ENCODE measurements around the gene CDK11B.

The CDK11B gene

GRCh38 chr1:1670866-1671265, 12.1 kb upstream of the CDK11B start:
- Histone ChIP-seq H3K23ac (ENCODE audit: low read length) (no peak overlapping the region), H3K36me3 (ENCODE audit: control insufficient read depth in 1 of 2, insufficient read depth in 2 of 2, low read length in 2 of 2) (peaks cover 46 to 51% of the 10 kb centered on the region in 2 experiments), H3K9ac (ENCODE audit: low read length) (no peak overlapping the region), H2BK5ac (ENCODE audit: low read depth, low read length, poor library complexity) (no peak overlapping the region), H2BK12ac (ENCODE audit: low read length) (no peak overlapping the region), H3K27ac (ENCODE audit: low read depth, low read length) (no peak overlapping the region), H3K18ac (ENCODE audit: low read length) (no peak overlapping the region), H4K8ac (ENCODE audit: low read depth, low read length) (no peak overlapping the region), H3K27me3 (ENCODE audit: insufficient read depth, low read length) (no peaks in the 10 kb centered on the region), H2BK120ac (ENCODE audit: insufficient read depth, low read length, poor library complexity) (no peak overlapping the region), H2AK5ac (ENCODE audit: low read length) (no peak overlapping the region), H4K91ac (ENCODE audit: low read depth, low read length) (no peak overlapping the region), H3K14ac (ENCODE audit: low read length) (no peak overlapping the region), H3K9me3 (ENCODE audit: insufficient read depth, low read depth, low read length) (peaks cover 2% of the 10 kb centered on the region), H3K4me3 (ENCODE audit: low read depth, low read length) (no peak overlapping the region), H3K79me2 (ENCODE audit: control insufficient read depth, insufficient read depth, low read length, poor library complexity) (no peaks in the 10 kb centered on the region), H3K4ac (ENCODE audit: low read depth, low read length) (no peak overlapping the region), H3K4me2 (ENCODE audit: low read length) (no peak overlapping the region), H3K79me1 (ENCODE audit: low read length) (no peaks in the 10 kb centered on the region), H3K4me1 (ENCODE audit: control insufficient read depth in 1 of 2, insufficient read depth in 2 of 2, low read length in 2 of 2) (no peaks in the 10 kb centered on the region), H4K12ac (ENCODE audit: low read depth, low read length) (no peak overlapping the region), H2AFZ (ENCODE audit: insufficient read depth, low read length, poor library complexity) (no peak overlapping the region)
- no peak for DNase-seq
- WGBS (ENCODE audit: extremely low coverage, insufficient coverage, insufficient read length): no CpG with 5 or more reads among the region's 24 CpGs

- no peak overlapping the region for H2BK12ac ChIP-seq (ENCODE audit: low read length)
- no peaks in the 10 kb centered on the region for H3K79me2 ChIP-seq (ENCODE audit: control insufficient read depth, insufficient read depth, low read length, poor library complexity)
- no peaks in the 10 kb centered on the region for H3K79me1 ChIP-seq (ENCODE audit: low read length)
- H3K27ac ChIP-seq (ENCODE audit: low read depth, low read length): no peak overlapping the region
- H3K36me3 ChIP-seq (ENCODE audit: control insufficient read depth in 1 of 2, insufficient read depth in 2 of 2, low read length in 2 of 2): peaks cover 55 to 58% of the 10 kb centered on the region in 2 experiments
- no peak overlapping the region for H3K14ac ChIP-seq (ENCODE audit: low read length)
- no peak overlapping the region for H2BK120ac ChIP-seq (ENCODE audit: insufficient read depth, low read length, poor library complexity)
- no peak overlapping the region for H3K4me2 ChIP-seq (ENCODE audit: low read length)
- no peak overlapping the region for H4K91ac ChIP-seq (ENCODE audit: low read depth, low read length)
- H3K4me1 ChIP-seq (ENCODE audit: control insufficient read depth in 1 of 2, insufficient read depth in 2 of 2, low read length in 2 of 2): no peaks in the 10 kb centered on the region
- H3K18ac ChIP-seq (ENCODE audit: low read length): no peak overlapping the region
- H3K27me3 ChIP-seq (ENCODE audit: insufficient read depth, low read length): no peaks in the 10 kb centered on the region
- no CpG with 5 or more reads among the region's 43 CpGs for WGBS (ENCODE audit: extremely low coverage, insufficient coverage, insufficient read length)
- peak overlapping the region; percentile 47 for H3K4me3 ChIP-seq (ENCODE audit: low read depth, low read length)
- H2AFZ ChIP-seq (ENCODE audit: insufficient read depth, low read length, poor library complexity): no peak overlapping the region
- H2AK5ac ChIP-seq (ENCODE audit: low read length): no peak overlapping the region
- DNase-seq: no peak
- H3K9me3 ChIP-seq (ENCODE audit: insufficient read depth, low read depth, low read length): peaks cover 6% of the 10 kb centered on the region
- no peak overlapping the region for H3K9ac ChIP-seq (ENCODE audit: low read length)
- H4K12ac ChIP-seq (ENCODE audit: low read depth, low read length): no peak overlapping the region
- no peak overlapping the region for H3K23ac ChIP-seq (ENCODE audit: low read length)
- no peak overlapping the region for H4K8ac ChIP-seq (ENCODE audit: low read depth, low read length)
- no peak overlapping the region for H3K4ac ChIP-seq (ENCODE audit: low read depth, low read length)
- H2BK5ac ChIP-seq (ENCODE audit: low read depth, low read length, poor library complexity): no peak overlapping the region
These were observed 10.9 kb upstream of the CDK11B start for GRCh38 chr1:1669468-1670440.

GRCh38 chr1:1666526-1666925, 7.7 kb upstream of the CDK11B start:
- Histone ChIP-seq H3K79me2 (ENCODE audit: control insufficient read depth, insufficient read depth, low read length, poor library complexity) (no peaks in the 10 kb centered on the region), H3K79me1 (ENCODE audit: low read length) (no peaks in the 10 kb centered on the region), H3K9me3 (ENCODE audit: insufficient read depth, low read depth, low read length) (peaks cover 6% of the 10 kb centered on the region), H4K91ac (ENCODE audit: low read depth, low read length) (no peak overlapping the region), H2BK12ac (ENCODE audit: low read length) (no peak overlapping the region), H3K4me1 (ENCODE audit: control insufficient read depth in 1 of 2, insufficient read depth in 2 of 2, low read length in 2 of 2) (no peaks in the 10 kb centered on the region), H4K12ac (ENCODE audit: low read depth, low read length) (no peak overlapping the region), H3K4me2 (ENCODE audit: low read length) (no peak overlapping the region), H3K36me3 (ENCODE audit: control insufficient read depth in 1 of 2, insufficient read depth in 2 of 2, low read length in 2 of 2) (peaks cover 45 to 46% of the 10 kb centered on the region in 2 experiments), H3K4ac (ENCODE audit: low read depth, low read length) (no peak overlapping the region), H4K8ac (ENCODE audit: low read depth, low read length) (no peak overlapping the region), H3K9ac (ENCODE audit: low read length) (no peak overlapping the region), H3K4me3 (ENCODE audit: low read depth, low read length) (no peak overlapping the region), H2AFZ (ENCODE audit: insufficient read depth, low read length, poor library complexity) (no peak overlapping the region), H3K27ac (ENCODE audit: low read depth, low read length) (no peak overlapping the region), H3K14ac (ENCODE audit: low read length) (no peak overlapping the region), H3K23ac (ENCODE audit: low read length) (no peak overlapping the region), H2AK5ac (ENCODE audit: low read length) (no peak overlapping the region), H2BK120ac (ENCODE audit: insufficient read depth, low read length, poor library complexity) (no peak overlapping the region), H2BK5ac (ENCODE audit: low read depth, low read length, poor library complexity) (no peak overlapping the region), H3K18ac (ENCODE audit: low read length) (no peak overlapping the region), H3K27me3 (ENCODE audit: insufficient read depth, low read length) (no peaks in the 10 kb centered on the region)
- no peak for DNase-seq
- no CpG with 5 or more reads among the region's 15 CpGs for WGBS (ENCODE audit: extremely low coverage, insufficient coverage, insufficient read length)

- H2BK12ac ChIP-seq (ENCODE audit: low read length): no peak overlapping the region
- H3K79me1 ChIP-seq (ENCODE audit: low read length): no peaks in the 10 kb centered on the region
- H3K27ac ChIP-seq (ENCODE audit: low read depth, low read length): no peak overlapping the region
- peaks cover 4% of the 10 kb centered on the region for H3K9me3 ChIP-seq (ENCODE audit: insufficient read depth, low read depth, low read length)
- H3K4me1 ChIP-seq (ENCODE audit: control insufficient read depth in 1 of 2, insufficient read depth in 2 of 2, low read length in 2 of 2): no peaks in the 10 kb centered on the region
- no peaks in the 10 kb centered on the region for H3K79me2 ChIP-seq (ENCODE audit: control insufficient read depth, insufficient read depth, low read length, poor library complexity)
- no peak overlapping the region for H2AFZ ChIP-seq (ENCODE audit: insufficient read depth, low read length, poor library complexity)
- H3K36me3 ChIP-seq (ENCODE audit: control insufficient read depth in 1 of 2, insufficient read depth in 2 of 2, low read length in 2 of 2): peaks cover 38 to 39% of the 10 kb centered on the region in 2 experiments
- H2BK120ac ChIP-seq (ENCODE audit: insufficient read depth, low read length, poor library complexity): no peak overlapping the region
- H4K91ac ChIP-seq (ENCODE audit: low read depth, low read length): no peak overlapping the region
- no peak overlapping the region for H4K12ac ChIP-seq (ENCODE audit: low read depth, low read length)
- H3K4ac ChIP-seq (ENCODE audit: low read depth, low read length): no peak overlapping the region
- H3K4me3 ChIP-seq (ENCODE audit: low read depth, low read length): no peak overlapping the region
- H3K23ac ChIP-seq (ENCODE audit: low read length): no peak overlapping the region
- no peak overlapping the region for H2AK5ac ChIP-seq (ENCODE audit: low read length)
- H3K4me2 ChIP-seq (ENCODE audit: low read length): no peak overlapping the region
- H3K27me3 ChIP-seq (ENCODE audit: insufficient read depth, low read length): no peaks in the 10 kb centered on the region
- WGBS (ENCODE audit: extremely low coverage, insufficient coverage, insufficient read length): no CpG with 5 or more reads among the region's 25 CpGs
- DNase-seq: peak in 1 of 2 donors; percentile 5
- H4K8ac ChIP-seq (ENCODE audit: low read depth, low read length): no peak overlapping the region
- H2BK5ac ChIP-seq (ENCODE audit: low read depth, low read length, poor library complexity): no peak overlapping the region
- H3K14ac ChIP-seq (ENCODE audit: low read length): no peak overlapping the region
- H3K18ac ChIP-seq (ENCODE audit: low read length): no peak overlapping the region
- no peak overlapping the region for H3K9ac ChIP-seq (ENCODE audit: low read length)
These were observed 7.0 kb upstream of the CDK11B start for GRCh38 chr1:1665815-1666251.
